CD4-positive, alpha-beta T cell treated with Interleukin-21 for 1 hour (primary cell): ENCODE results near the gene SLC6A8.
"Not testable (repeated sequence)": the region's sequence is repeated elsewhere in the genome, so short reads cannot be mapped to it uniquely, and the experiment has no call there.

Experiments
- DNase-seq: peaks from one replicate; pipeline ENCODE4 v3.0.0-alpha.2; 2020

Gene SLC6A8

DNA sequence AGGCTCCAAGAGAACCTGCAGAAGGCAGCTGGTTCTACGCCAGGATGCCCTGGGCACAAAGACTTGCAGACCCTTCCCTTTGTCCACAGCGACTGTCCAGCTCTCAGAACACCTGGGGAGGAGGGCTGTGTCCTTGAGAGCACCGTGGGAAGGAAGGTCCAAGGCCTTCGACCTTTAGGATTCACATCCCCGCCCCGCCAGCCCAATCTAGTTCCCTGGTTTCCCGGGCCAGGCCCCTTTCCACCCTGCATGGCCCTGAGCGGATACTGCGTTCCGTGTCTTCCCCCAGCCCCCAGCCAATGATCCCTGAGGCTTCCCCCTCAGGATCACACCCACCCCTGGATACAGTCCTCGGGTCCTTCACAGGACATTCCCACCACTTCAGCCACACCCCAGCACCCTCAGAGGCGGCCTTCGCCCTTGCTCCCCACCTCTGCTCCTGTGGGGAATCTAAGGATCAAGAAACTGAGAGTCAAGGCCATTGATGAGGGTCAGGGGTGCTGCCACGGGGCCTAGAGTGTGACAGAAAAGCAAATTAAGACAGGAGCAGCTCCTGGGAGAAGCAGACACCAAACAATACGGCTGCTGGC, 46.0 kb downstream of the SLC6A8 start:
- DNase-seq: no peak

DNA sequence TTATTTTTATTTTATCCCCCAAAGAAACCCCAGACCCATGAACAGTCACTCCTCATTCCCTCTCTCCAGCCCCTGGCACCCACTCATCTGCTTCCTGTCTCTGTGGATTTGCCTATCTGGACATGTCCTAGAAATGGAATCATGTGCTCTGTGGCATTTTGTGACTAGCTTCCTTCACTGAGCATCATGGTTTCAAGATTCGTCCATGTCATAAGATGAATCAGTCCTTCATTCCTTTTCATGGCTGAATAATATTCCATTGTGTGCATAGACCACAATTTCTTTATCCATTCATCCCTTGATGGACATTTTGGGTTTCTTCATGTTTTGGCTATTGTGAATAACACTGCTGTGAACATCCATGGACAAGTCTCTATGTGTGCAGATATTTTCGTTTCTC, 47.1 kb downstream of the SLC6A8 start:
- DNase-seq: no peak

DNA sequence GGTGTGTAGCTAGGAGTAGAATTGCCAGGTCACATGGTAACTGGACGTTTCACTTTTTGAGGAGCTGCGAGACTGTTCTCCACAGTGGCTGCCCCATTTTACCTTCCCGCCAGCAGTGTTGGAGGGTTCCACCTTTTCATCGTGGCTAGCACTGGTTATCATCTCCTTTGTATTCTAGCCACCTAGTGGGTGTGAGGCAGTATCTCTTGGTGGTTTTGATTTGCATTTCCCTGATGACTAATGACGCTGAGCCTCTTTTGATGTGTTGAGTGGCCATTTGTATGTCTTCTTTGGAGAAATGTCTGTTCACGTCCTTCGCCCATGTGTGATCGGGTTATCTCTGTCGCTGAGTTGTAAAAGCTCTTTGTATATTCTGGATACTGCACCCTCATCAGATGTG, 47.5 kb downstream of the SLC6A8 start:
- DNase-seq: peak; percentile 49

- DNase-seq: no peak
Measured at GRCh38 chrX:153736071-153736820, 48.5 kb downstream of the SLC6A8 start.

DNA sequence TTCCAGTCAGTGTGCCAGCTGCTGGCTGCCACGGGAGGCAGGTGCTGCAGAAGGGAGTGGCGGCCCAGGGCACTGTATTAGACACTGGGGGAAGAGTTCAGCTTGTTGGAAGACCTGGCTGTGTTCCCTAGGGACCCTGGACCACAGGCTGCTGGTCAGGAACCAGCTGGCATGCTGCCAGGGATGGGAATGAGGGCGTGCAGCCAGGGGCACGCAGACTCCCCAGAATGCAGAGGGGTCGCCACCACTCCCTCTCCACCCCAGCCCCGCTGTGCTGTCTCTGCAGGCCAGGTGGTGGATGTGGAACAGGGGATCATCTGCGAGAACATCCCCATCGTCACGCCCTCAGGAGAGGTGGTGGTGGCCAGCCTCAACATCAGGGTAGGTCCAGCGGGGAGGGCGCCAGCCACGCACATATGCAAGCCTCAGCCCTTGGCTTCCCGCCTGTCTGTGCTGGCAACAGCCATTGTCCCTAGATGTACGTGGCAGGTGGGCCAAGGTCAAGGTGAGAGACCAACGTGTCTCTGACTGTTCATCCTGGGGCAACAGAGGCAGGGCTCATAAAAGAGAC, 49.2 kb downstream of the SLC6A8 start:
- no peak for DNase-seq

DNA sequence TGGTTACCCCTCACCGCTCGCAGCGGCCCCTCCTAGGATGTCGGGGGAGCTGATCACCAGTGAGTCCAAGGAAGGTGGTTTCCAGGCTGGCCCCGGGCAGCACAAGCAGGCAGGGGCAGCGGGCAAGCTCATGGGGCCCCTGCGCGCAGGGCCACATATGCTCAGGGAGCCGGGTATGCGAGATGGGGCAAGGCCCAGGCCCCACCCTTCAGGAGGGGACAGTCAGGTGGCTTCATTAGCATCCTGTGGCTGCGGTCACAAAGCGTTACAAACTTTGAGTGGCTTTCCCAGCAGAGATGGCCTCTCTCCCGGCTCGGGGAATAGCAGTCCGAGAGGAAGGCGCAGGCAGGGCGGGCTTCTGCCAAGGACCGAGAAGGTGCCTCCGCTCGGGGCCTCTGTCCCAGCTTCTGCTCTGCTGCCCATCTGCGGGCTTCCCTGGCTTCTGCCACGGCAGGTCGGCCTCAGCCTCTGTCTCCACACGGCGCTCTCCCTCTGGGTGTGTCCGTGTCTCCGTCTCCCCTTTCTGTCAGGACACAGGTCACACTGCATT, 50.4 kb downstream of the SLC6A8 start:
- no peak for DNase-seq

DNA sequence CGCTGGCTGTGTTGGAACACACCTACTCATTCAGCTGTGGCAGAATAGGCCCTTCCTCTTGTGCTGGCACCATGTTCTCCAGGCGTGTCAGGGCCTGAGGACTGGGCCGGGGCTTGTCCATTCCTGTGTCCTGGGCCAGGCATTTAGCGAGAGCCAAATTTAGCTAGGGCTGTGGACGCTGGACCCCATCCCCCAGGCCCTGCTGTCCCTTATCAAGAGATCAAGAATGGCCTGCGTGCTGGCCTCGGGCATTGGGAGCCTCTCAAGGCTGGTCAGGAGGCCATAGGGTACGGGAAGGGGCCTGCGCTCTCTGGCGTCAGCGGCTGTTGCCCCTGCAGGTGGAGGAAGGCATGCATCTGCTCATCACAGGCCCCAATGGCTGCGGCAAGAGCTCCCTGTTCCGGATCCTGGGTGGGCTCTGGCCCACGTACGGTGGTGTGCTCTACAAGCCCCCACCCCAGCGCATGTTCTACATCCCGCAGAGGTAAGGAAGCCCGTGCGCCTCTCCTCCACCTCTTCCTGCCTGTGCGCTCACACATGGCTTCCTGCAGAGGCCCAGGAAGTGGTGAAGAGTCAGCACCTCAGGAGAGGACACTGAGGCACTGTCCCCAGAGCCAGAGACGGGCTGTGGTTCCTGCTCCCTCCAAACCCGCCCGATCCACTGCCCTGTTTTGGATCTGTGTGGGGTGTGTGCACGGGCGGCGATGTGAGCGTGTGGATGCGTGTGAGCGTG, 52.2 kb downstream of the SLC6A8 start:
- no peak for DNase-seq

GRCh38 chrX:153740631-153741222, 53.0 kb downstream of the SLC6A8 start:
- DNase-seq: no peak

DNA sequence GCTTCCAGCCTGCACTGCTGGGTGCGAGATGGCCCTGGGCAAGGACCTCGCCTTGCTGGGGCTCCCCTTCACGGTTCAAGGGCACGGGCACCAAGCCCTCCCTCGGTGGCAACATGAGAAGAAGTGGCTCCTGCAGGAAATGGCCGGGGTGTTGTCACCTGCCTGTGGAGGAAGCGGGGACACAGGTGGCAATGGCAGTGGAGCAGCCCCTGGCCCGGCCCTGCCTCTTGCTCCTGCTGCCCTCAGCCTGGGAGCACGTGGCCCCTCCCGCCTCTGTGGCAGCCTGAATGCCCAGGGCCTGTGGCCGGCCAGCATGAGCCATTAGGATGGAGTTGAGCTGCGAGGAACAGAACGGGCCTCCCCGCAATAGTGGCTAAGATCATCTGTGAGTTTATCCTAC, 53.7 kb downstream of the SLC6A8 start:
- no peak for DNase-seq

GRCh38 chrX:153742111-153742510, 54.4 kb downstream of the SLC6A8 start:
- DNase-seq: not testable (repeated sequence)

DNA sequence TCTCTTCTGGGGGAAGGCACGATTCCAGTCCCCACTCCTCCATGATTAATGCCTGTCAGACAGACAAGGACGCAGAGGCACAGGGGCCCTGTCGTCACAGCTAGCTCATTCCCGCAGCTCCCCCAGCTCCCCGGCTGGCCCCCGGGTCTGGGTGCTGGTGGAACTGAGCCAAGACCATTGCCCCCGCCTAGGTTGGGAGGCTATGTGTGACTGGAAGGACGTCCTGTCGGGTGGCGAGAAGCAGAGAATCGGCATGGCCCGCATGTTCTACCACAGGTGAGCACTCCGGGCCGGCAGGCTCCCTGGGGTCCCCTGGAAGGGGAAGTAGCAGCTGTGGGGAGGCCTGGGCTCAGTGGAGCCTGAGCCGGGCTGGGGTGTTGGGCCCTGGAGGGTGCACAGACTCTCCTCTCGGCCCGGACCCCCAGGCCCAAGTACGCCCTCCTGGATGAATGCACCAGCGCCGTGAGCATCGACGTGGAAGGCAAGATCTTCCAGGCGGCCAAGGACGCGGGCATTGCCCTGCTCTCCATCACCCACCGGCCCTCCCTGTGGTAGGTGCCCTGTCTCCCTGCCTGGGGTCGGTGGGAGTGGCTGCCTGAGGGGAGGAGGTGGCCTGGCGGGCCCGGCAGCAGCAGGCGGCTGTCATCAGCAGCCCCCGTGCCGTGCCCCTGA, 55.2 kb downstream of the SLC6A8 start:
- DNase-seq: not testable (repeated sequence)

- DNase-seq: not testable (repeated sequence)
Measured at GRCh38 chrX:153743468-153744209, 55.9 kb downstream of the SLC6A8 start.

DNA sequence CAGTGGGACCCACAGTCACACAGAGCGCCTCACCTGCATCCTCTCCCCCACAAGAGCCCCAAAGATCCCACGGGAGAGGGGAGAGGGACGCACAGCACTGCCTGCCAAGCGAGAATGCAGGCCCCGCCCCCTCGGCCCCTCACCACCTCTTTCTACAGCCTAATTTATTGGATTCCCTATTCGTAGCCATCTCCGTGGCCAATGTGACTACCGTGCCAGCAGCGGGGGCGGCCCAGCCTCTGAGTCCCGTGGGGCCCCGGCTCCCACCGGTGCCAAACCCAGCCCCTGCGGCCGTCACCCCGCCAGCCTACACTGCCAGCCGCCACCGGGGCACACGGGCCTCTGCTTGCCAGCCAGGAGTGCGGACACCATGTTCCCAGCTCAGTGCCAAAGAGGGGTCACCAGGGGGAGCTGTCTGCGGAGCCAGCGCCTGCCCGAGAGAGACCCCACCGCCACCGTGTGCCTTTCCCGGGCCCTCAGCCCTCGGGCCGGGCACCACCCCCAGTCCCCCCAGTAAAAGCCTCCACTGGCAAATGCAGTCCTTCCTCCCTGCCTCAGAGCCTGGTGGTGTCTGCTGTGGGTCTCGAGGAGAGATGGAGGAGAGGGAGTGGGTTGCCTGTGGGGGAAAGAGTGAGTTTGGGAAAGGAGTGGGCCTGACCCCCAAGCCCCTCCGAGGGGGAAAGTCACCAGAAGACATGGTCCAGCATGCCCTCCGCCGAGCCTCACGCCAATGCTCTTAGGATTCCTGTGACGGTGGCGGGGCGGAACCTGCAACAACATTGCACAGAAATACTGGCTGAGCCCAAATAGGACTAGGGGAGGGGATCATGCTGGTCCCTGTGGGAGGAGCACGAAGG, 56.7 kb downstream of the SLC6A8 start:
- DNase-seq: no peak

DNA sequence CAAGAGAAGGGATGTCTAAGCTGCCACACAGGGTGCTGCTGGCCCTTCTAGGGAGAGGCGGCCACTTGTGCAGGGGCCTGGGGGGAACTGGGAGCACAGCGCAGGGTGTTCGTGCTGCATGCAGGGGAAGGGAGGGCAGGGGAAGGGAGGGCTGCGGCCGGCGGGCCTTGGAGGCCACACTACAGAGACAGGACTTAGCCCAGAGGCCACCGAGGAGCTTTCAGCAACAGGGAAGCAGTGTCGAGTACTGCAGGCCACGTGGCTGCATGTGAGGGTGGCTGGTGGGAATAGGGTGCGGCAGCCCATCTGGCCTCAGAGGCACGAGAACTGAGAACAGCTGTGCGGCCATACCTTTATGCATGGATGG, 57.3 kb downstream of the SLC6A8 start:
- not testable (repeated sequence) for DNase-seq
